GM12878 (cell line): ENCODE measurements around the gene DAPK2. TPM values are rescaled to one million over a fixed set of nuclear protein-coding genes. Genes with fewer than 3 reads are reported as not detected.

Experiments used
- ATAC-seq: fragments of 200-7000 bp; cut with Tn5 transposase; 3 replicates; pipeline ENCODE4 v1.9.1; 2020; ENCODE audit warnings: mild to moderate bottlenecking, moderate library complexity
- BruUV-seq: library from RNA; stranded (reverse); fragments of 400-500 nt; replicated peaks from 2 replicates; lab custom pipeline; 2021; lab: Mats Ljungman, UMichigan
- CTCF ChIA-PET: fragments of 300-600 bp; sonication (Branson Sonifier 250); formaldehyde crosslinking; extraction: SDS; loops from one replicate; lab custom pipeline; 2021; ENCODE audit warnings: inconsistent platforms; lab: Yijun Ruan, JAX
- POLR2A ChIA-PET: fragments of 350-600 bp; formaldehyde crosslinking; extraction: SDS; loops from one replicate; lab custom pipeline; 2021; ENCODE audit warnings: inconsistent platforms; lab: Charles Lee
- RAD21 ChIA-PET: fragments of 300-600 bp; sonication (Branson Sonifier 250); formaldehyde crosslinking; loops from one replicate; lab custom pipeline; 2023; ENCODE audit warnings: antibody characterized with exemption; ENCODE audit not compliant: unreplicated experiment; lab: Charles Lee
- SMC1A ChIA-PET: fragments of 300-600 bp; sonication (Branson Sonifier 250); formaldehyde crosslinking; loops from one replicate; lab custom pipeline; 2023; ENCODE audit not compliant: unreplicated experiment, uncharacterized antibody; lab: Charles Lee
- DNase-seq: peaks from one replicate; pipeline ENCODE4 v3.0.0-alpha.2; 2011; ENCODE audit warnings: low read depth, low spot score
- FAIRE-seq: peaks from 3 replicates; lab custom pipeline; 2011; peaks lifted over from hg19 to GRCh38; lab: Jason Lieb, UNC
- H2AFZ ChIP-seq: 2 replicates; pipeline ENCODE4 v1.6.0; 2011; ENCODE audit warnings: low read depth, low read length, control low read depth; ENCODE audit not compliant: control insufficient read depth
- H3K27ac ChIP-seq: 2 replicates; pipeline ENCODE4 v1.5.1; 2011; ENCODE audit warnings: control low read depth; ENCODE audit not compliant: control insufficient read depth, insufficient read depth
- H3K27me3 ChIP-seq, 2 experiments: replicated peaks in 1 of 2; 2 replicates each; pipeline versions ENCODE4 v1.6.0 to v1.6.1; 2011; ENCODE audit warnings: low read length in 1 of 2; ENCODE audit not compliant: control insufficient read depth in 2 of 2, insufficient read depth in 2 of 2
- H3K36me3 ChIP-seq, 2 experiments: 2 replicates each; pipeline ENCODE4 v1.5.1; 2011; ENCODE audit warnings: low read length in 1 of 2; ENCODE audit not compliant: control insufficient read depth in 2 of 2, insufficient read depth in 2 of 2
- H3K4me1 ChIP-seq: 2 replicates; pipeline ENCODE4 v1.6.1; 2011; ENCODE audit warnings: mild to moderate bottlenecking, low read length, moderate library complexity, mixed read lengths; ENCODE audit not compliant: control insufficient read depth, insufficient read depth
- H3K4me2 ChIP-seq: 2 replicates; pipeline ENCODE4 v1.6.0; 2011; ENCODE audit warnings: control low read depth; ENCODE audit not compliant: control insufficient read depth, insufficient read depth
- H3K4me3 ChIP-seq: fragments of 200-600 bp; sonication (generic); 2 replicates; pipeline ENCODE4 v1.5.1; 2016
- H3K79me2 ChIP-seq: 2 replicates; pipeline ENCODE4 v1.6.0; 2011; ENCODE audit warnings: low read length; ENCODE audit not compliant: control insufficient read depth, insufficient read depth
- H3K9ac ChIP-seq: 2 replicates; pipeline ENCODE4 v1.8.0; 2011; ENCODE audit warnings: low read length, control low read depth, mixed read lengths; ENCODE audit not compliant: control insufficient read depth, insufficient read depth
- H3K9me3 ChIP-seq: replicated peaks from 3 replicates; pipeline ENCODE4 v1.5.1; 2011; ENCODE audit warnings: mild to moderate bottlenecking, low read length; ENCODE audit not compliant: control insufficient read depth, insufficient read depth
- H4K20me1 ChIP-seq: 2 replicates; pipeline ENCODE4 v1.6.0; 2011; ENCODE audit not compliant: control insufficient read depth, insufficient read depth
- BACH1 ChIP-seq: fragments of 450-650 bp; IDR thresholded peaks from 2 replicates; pipeline ENCODE4 v1.6.1; 2017; ENCODE audit warnings: mild to moderate bottlenecking, borderline replicate concordance
- BHLHE40 ChIP-seq, 2 experiments: fragments of 450-650 bp in 1 of 2; IDR thresholded peaks; 2 replicates each; pipeline ENCODE4 v1.6.1; 2011 to 2017; ENCODE audit warnings: low read depth in 2 of 2, borderline replicate concordance in 1 of 2, improper control_type of control experiment in 1 of 2, low read length in 1 of 2, mild to moderate bottlenecking in 1 of 2
- HCFC1 ChIP-seq: fragments of 150-350 bp; IDR thresholded peaks from 2 replicates; pipeline ENCODE4 v1.6.1; 2014; ENCODE audit warnings: low read length
- KDM1A ChIP-seq: fragments of 200-600 bp; sonication (generic); IDR thresholded peaks from 2 replicates; pipeline ENCODE4 v1.6.1; 2016; ENCODE audit warnings: borderline replicate concordance
- NFXL1 ChIP-seq: fragments of 450-650 bp; IDR thresholded peaks from 2 replicates; pipeline ENCODE4 v1.6.1; 2017; ENCODE audit warnings: antibody characterized with exemption, mild to moderate bottlenecking, borderline replicate concordance
- NR2C2 ChIP-seq: IDR thresholded peaks from 2 replicates; pipeline ENCODE4 v1.6.1; 2011; ENCODE audit warnings: borderline replicate concordance, low read depth; ENCODE audit not compliant: control insufficient read depth, insufficient read length
- PAX8 ChIP-seq: fragments of 450-650 bp; IDR thresholded peaks from 2 replicates; pipeline ENCODE4 v1.6.1; 2017; ENCODE audit warnings: mild to moderate bottlenecking, moderate library complexity
- SMARCA5 ChIP-seq: fragments of 450-650 bp; IDR thresholded peaks from 2 replicates; pipeline ENCODE4 v1.6.1; 2017; ENCODE audit warnings: mild to moderate bottlenecking
- SREBF1 ChIP-seq: IDR thresholded peaks from 2 replicates; pipeline ENCODE4 v1.6.1; 2012; ENCODE audit warnings: mild to moderate bottlenecking, low read length
- TCF7 ChIP-seq: IDR thresholded peaks from 2 replicates; pipeline ENCODE4 v1.6.1; 2014; ENCODE audit warnings: antibody characterized with exemption, borderline replicate concordance
- WRNIP1 ChIP-seq: IDR thresholded peaks from 2 replicates; pipeline ENCODE4 v1.6.1; 2011; ENCODE audit warnings: low read depth, low read length, improper control_type of control experiment, borderline replicate concordance
- YY1 ChIP-seq: IDR thresholded peaks from 2 replicates; pipeline ENCODE4 v1.6.1; 2011; ENCODE audit warnings: low read depth, mild to moderate bottlenecking, low read length
- WGBS: methylation state at CpG from one replicate; pipeline ENCODE4 v1.1.6; 2016; ENCODE audit warnings: low lambda C conversion rate; ENCODE audit not compliant: insufficient replicate concordance, insufficient coverage; ENCODE audit errors: missing lambda C conversion rate; 5-methylcytosine and 5-hydroxymethylcytosine counted together
- in situ Hi-C: fragments of 300-500 bp; cut with MboI; formaldehyde crosslinking; loops from 9 replicates; pipeline ENCODE4 v1.14.3; 2018; ENCODE audit warnings: mixed read lengths
- intact Hi-C: fragments of 100-400 bp; cut with micrococcal nuclease; formaldehyde crosslinking; loops from one replicate; pipeline ENCODE4 v1.14.2; 2022; ENCODE audit not compliant: unreplicated experiment
- polyA plus RNA-seq, 11 experiments: library from polyadenylated mRNA; depleted of rRNA in 4 of 11; unstranded in 6 of 11; stranded (reverse) in 5 of 11; fragments of >200 nt; fragmentation: Nextera tagmentation in 4 of 11; fragmentation: Illumina TruSeq in 1 of 11; extraction: Ambion mirVana in 4 of 11; extraction: Trizol in 1 of 11; gene quantifications; 1 replicate in 1 of 11; 2 replicates in 10 of 11; pipeline versions ENCODE4 v1.2.1 to v1.2.3, GENCODE V29; 2011 to 2016; ENCODE audit warnings: inconsistent platforms in 2 of 11, missing spikeins in 2 of 11, low read depth in 1 of 11
- total RNA-seq, 4 experiments: library from RNA; depleted of rRNA in 3 of 4; stranded (reverse); fragments of >200 nt in 3 of 4; fragmentation: Illumina TruSeq in 1 of 4; extraction: Trizol in 1 of 4; gene quantifications; 2 replicates each; pipeline versions ENCODE4 v1.2.1 to v1.2.3, GENCODE V29; 2013 to 2021
- TF ChIP-seq, protein P1 (sequence below): fragments of 150-350 bp; IDR thresholded peaks from 2 replicates; pipeline ENCODE4 v1.6.1; 2014; ENCODE audit warnings: mild to moderate bottlenecking, low read depth, low read length
- TF ChIP-seq, protein P2 (sequence below): IDR thresholded peaks from 2 replicates; pipeline ENCODE4 v1.6.1; 2012; ENCODE audit warnings: mild to moderate bottlenecking, low read depth, low read length

The DAPK2 gene
- total and polyA plus RNA-seq, 10 of the 15 experiments (the other 5 are each of a cell fraction or from before 2014, with no cell fraction given), result 0.69 to 8.4 (median 4.1) TPM

DNA sequence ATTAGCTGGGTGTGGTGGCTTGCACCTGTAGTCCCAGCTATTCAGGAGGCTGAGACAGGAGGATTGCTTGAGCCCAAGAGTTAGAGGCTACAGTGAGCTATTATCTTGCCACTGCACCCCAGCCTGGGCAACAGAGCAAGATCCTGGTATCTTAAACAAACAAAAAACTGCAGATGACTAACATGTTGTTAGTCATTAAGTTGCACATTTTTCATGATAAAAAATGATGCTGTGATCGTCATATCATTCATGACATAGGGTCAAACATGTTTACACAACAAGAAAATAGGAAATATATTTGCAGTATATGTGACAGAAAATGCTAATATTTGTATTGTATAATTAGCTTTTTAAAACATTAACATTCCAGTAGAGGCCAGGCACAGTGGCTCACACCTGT, 20.2 kb upstream of the DAPK2 start:
- ChIA-PET CTCF (interaction anchor here (0.7 to 9.2 kb wide), 25 partner anchors 12 to 772 kb away, joined by 3 to 140 read pairs (median 6); partner anchors contain the start of genes CIAO2A and DAPK2), RAD21 (interaction anchor here (0.7 to 4.8 kb wide), 17 partner anchors 13 to 457 kb away, joined by 3 to 67 read pairs (median 5); partner anchors contain the start of gene DAPK2)

More for the DNA sequence above, 20.2 kb upstream of the DAPK2 start:
- H3K79me2 ChIP-seq, result no peaks in the 10 kb centered on the region
- no peaks in the 10 kb centered on the region for H3K9me3 ChIP-seq
- H3K27me3 ChIP-seq, result no peaks in the 10 kb centered on the region
- ChIA-PET POLR2A (interaction anchor here (0.7 to 1.1 kb wide), 2 partner anchors 174 to 315 kb away, joined by 3 read pairs; no protein-coding TSS in a partner anchor), SMC1A (interaction anchor here (0.7 to 8.8 kb wide), 29 partner anchors 10 to 472 kb away, joined by 3 to 94 read pairs (median 4); partner anchors contain the start of genes DAPK2 and FBXL22)
- H3K36me3 ChIP-seq, result peaks cover under 1 to 1% of the 10 kb centered on the region in 2 experiments; a peak in 2 of 4 replicates
- no peaks in the 10 kb centered on the region for H4K20me1 ChIP-seq
- H3K4me2 ChIP-seq, result no peak overlapping the region
- DNase-seq (no peak), ATAC-seq (no peak), FAIRE-seq (no peak)
- no peak overlapping the region for H3K9ac ChIP-seq
- no peak overlapping the region for H3K4me3 ChIP-seq
- no TSS peak for BruUV-seq
- H3K27ac ChIP-seq, result no peak overlapping the region
- intact Hi-C loops (loop anchor here (2.0 to 5.0 kb wide), 3 partner anchors 79 to 234 kb away; partner anchors contain the start of gene HERC1), in situ Hi-C loops (loop anchor here (5.0 kb wide), 4 partner anchors 314 to 774 kb away; no protein-coding TSS in a partner anchor)
- H2AFZ ChIP-seq, result no peak overlapping the region
- 36% methylated on average over 1 of the region's 1 CpG for WGBS
- peaks cover 13% of the 10 kb centered on the region for H3K4me1 ChIP-seq
- TF ChIP-seq BHLHE40 (IDR thresholded peaks at IDR 0.05; ENCODE audit: borderline replicate concordance in 1 of 2, low read depth in 2 of 2, low read length in 1 of 2) (no peak), NR2C2 (no peak), HCFC1 (no peak), SREBF1 (no peak), YY1 (no peak), KDM1A (no peak), WRNIP1 (no peak), BACH1 (no peak), PAX8 (no peak), SMARCA5 (no peak), NFXL1 (no peak), TCF7 (no peak)
- TF ChIP-seq, protein P1, sequence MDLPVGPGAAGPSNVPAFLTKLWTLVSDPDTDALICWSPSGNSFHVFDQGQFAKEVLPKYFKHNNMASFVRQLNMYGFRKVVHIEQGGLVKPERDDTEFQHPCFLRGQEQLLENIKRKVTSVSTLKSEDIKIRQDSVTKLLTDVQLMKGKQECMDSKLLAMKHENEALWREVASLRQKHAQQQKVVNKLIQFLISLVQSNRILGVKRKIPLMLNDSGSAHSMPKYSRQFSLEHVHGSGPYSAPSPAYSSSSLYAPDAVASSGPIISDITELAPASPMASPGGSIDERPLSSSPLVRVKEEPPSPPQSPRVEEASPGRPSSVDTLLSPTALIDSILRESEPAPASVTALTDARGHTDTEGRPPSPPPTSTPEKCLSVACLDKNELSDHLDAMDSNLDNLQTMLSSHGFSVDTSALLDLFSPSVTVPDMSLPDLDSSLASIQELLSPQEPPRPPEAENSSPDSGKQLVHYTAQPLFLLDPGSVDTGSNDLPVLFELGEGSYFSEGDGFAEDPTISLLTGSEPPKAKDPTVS, result no peak
- TF ChIP-seq, protein P2, sequence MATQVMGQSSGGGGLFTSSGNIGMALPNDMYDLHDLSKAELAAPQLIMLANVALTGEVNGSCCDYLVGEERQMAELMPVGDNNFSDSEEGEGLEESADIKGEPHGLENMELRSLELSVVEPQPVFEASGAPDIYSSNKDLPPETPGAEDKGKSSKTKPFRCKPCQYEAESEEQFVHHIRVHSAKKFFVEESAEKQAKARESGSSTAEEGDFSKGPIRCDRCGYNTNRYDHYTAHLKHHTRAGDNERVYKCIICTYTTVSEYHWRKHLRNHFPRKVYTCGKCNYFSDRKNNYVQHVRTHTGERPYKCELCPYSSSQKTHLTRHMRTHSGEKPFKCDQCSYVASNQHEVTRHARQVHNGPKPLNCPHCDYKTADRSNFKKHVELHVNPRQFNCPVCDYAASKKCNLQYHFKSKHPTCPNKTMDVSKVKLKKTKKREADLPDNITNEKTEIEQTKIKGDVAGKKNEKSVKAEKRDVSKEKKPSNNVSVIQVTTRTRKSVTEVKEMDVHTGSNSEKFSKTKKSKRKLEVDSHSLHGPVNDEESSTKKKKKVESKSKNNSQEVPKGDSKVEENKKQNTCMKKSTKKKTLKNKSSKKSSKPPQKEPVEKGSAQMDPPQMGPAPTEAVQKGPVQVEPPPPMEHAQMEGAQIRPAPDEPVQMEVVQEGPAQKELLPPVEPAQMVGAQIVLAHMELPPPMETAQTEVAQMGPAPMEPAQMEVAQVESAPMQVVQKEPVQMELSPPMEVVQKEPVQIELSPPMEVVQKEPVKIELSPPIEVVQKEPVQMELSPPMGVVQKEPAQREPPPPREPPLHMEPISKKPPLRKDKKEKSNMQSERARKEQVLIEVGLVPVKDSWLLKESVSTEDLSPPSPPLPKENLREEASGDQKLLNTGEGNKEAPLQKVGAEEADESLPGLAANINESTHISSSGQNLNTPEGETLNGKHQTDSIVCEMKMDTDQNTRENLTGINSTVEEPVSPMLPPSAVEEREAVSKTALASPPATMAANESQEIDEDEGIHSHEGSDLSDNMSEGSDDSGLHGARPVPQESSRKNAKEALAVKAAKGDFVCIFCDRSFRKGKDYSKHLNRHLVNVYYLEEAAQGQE, result no peak
